ENCODE results near the gene NEK7.

GRCh38 chr1:198212126-198212525 lies 55.3 kb downstream of the NEK7 start:
- TF ChIP-seq, protein P1, sequence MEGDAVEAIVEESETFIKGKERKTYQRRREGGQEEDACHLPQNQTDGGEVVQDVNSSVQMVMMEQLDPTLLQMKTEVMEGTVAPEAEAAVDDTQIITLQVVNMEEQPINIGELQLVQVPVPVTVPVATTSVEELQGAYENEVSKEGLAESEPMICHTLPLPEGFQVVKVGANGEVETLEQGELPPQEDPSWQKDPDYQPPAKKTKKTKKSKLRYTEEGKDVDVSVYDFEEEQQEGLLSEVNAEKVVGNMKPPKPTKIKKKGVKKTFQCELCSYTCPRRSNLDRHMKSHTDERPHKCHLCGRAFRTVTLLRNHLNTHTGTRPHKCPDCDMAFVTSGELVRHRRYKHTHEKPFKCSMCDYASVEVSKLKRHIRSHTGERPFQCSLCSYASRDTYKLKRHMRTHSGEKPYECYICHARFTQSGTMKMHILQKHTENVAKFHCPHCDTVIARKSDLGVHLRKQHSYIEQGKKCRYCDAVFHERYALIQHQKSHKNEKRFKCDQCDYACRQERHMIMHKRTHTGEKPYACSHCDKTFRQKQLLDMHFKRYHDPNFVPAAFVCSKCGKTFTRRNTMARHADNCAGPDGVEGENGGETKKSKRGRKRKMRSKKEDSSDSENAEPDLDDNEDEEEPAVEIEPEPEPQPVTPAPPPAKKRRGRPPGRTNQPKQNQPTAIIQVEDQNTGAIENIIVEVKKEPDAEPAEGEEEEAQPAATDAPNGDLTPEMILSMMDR (IDR thresholded peaks at IDR 0.05): no peak
- TF ChIP-seq POLR2A (IDR thresholded peaks at IDR 0.05): no peak

Data from sigmoid colon (tissue), 3 donors.